Glutamatergic neuron (in vitro differentiated cells): ENCODE data around the gene TMEM271. TPM values are rescaled to one million over a fixed set of nuclear protein-coding genes. Genes with fewer than 3 reads are reported as not detected.
A peak's percentile ranks its signal among the peaks of the same experiment; 100 is the strongest.

Experiments
- DNase-seq: peaks from one replicate; pipeline ENCODE4 v3.0.0; 2022
- H3K27ac Mint-ChIP-seq: one replicate; pipeline ENCODE4 v1.8.0; 2020; ENCODE audit warnings: mild to moderate bottlenecking, mixed read lengths, inconsistent platforms; ENCODE audit not compliant: unreplicated experiment
- H3K27me3 Mint-ChIP-seq: one replicate; pipeline ENCODE4 v1.8.0; 2020; ENCODE audit warnings: mild to moderate bottlenecking, moderate library complexity, mixed read lengths, inconsistent platforms; ENCODE audit not compliant: unreplicated experiment
- H3K36me3 Mint-ChIP-seq: one replicate; pipeline ENCODE4 v1.8.0; 2020; ENCODE audit warnings: mild to moderate bottlenecking, mixed read lengths, inconsistent platforms; ENCODE audit not compliant: unreplicated experiment
- H3K4me1 Mint-ChIP-seq: one replicate; pipeline ENCODE4 v1.8.0; 2020; ENCODE audit warnings: mild to moderate bottlenecking, low read depth, mixed read lengths, inconsistent platforms; ENCODE audit not compliant: unreplicated experiment
- H3K4me3 Mint-ChIP-seq: one replicate; pipeline ENCODE4 v1.8.0; 2020; ENCODE audit warnings: mild to moderate bottlenecking, mixed read lengths, inconsistent platforms; ENCODE audit not compliant: unreplicated experiment
- H3K9me3 Mint-ChIP-seq: one replicate; pipeline ENCODE4 v1.8.0; 2020; ENCODE audit warnings: mild to moderate bottlenecking, moderate library complexity, mixed read lengths, inconsistent platforms; ENCODE audit not compliant: unreplicated experiment
- CTCF ChIP-seq: fragments of 200-600 bp; sonication (generic); IDR thresholded peaks from one replicate; pipeline ENCODE4 v1.5.0; 2021; ENCODE audit not compliant: partially characterized antibody, unreplicated experiment
- total RNA-seq: library from RNA; stranded (reverse); fragmentation: NEBNext Ultra II Directional; extraction: Animal tissue kit (Norgen Biotek cat#: 25700); gene quantifications from one replicate; pipeline ENCODE4 v1.2.1, GENCODE V29; 2021; ENCODE audit not compliant: unreplicated experiment

TMEM271 gene
- total RNA-seq, 1 donor from 2014 or later, result 22.7 TPM

- H3K36me3 Mint-ChIP-seq, result peaks cover 11% of the 10 kb centered on the region
- H3K27me3 Mint-ChIP-seq, result peaks cover 8% of the 10 kb centered on the region
- no peak for TF ChIP-seq CTCF
- H3K4me3 Mint-ChIP-seq, result no peak overlapping the region
- no peak for DNase-seq
- no peak overlapping the region for H3K27ac Mint-ChIP-seq
- peaks cover 18% of the 10 kb centered on the region for H3K4me1 Mint-ChIP-seq
- peaks cover 10% of the 10 kb centered on the region for H3K9me3 Mint-ChIP-seq
Observed at GRCh38 chr4:608236-608635, 32.1 kb upstream of the TMEM271 start.

GRCh38 chr4:605702-606425, 29.8 kb upstream of the TMEM271 start:
- no peak overlapping the region for H3K27ac Mint-ChIP-seq
- peaks cover 8% of the 10 kb centered on the region for H3K27me3 Mint-ChIP-seq
- H3K4me3 Mint-ChIP-seq, result no peak overlapping the region
- TF ChIP-seq CTCF, result no peak
- H3K4me1 Mint-ChIP-seq, result peaks cover 16% of the 10 kb centered on the region
- DNase-seq, result no peak
- H3K9me3 Mint-ChIP-seq, result peaks cover 14% of the 10 kb centered on the region
- H3K36me3 Mint-ChIP-seq, result peaks cover 11% of the 10 kb centered on the region

GRCh38 chr4:604131-604530, 28.0 kb upstream of the TMEM271 start:
- DNase-seq, result no peak
- Mint-ChIP-seq H3K9me3 (peaks cover 4% of the 10 kb centered on the region), H3K36me3 (peaks cover 6% of the 10 kb centered on the region), H3K27ac (no peak overlapping the region), H3K4me1 (peaks cover 3% of the 10 kb centered on the region), H3K4me3 (no peak overlapping the region), H3K27me3 (peaks cover 3% of the 10 kb centered on the region)
- TF ChIP-seq CTCF, result no peak

GRCh38 chr4:602559-602942, 26.5 kb upstream of the TMEM271 start:
- TF ChIP-seq CTCF, result peak; percentile 74
- Mint-ChIP-seq H3K27ac (no peak overlapping the region), H3K27me3 (peaks cover 7% of the 10 kb centered on the region), H3K4me3 (no peak overlapping the region), H3K4me1 (no peaks in the 10 kb centered on the region), H3K9me3 (peaks cover 7% of the 10 kb centered on the region), H3K36me3 (peaks cover 16% of the 10 kb centered on the region)
- peak; percentile 75 for DNase-seq
